ENCODE results near the gene TSGA10IP. TPM values are rescaled to one million over a fixed set of nuclear protein-coding genes. Genes with fewer than 3 reads are reported as not detected.

The TSGA10IP gene
- total and polyA plus RNA-seq, 4 donors = 0.07 to 0.34 (median 0.27) TPM

DNA sequence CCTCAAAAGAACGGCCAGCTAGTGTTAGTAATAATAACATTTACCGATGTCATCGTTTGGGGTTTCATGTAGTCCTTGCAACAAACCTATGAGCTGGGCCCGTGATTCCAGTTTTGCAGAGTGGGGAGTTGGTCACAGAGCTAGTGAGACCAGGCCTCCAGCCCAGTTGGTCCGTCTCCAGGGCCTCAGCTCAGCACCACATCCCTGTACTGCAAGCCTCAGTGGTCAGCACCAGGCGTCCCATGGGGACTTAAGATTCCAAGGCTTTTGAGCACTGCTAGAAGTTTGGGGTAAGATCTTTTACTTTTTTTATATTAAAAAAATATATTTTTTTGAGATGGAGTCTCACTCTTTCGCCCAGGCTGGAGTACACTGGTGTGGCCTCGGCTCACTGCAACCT, 1.1 kb upstream of the TSGA10IP start:
- Histone ChIP-seq H3K4me3 (no peak overlapping the region), H3K27me3 (ENCODE audit: control insufficient read depth in 3 of 3, insufficient read depth in 3 of 3, low read length in 2 of 3) (peaks cover 0 to 5% (median 0%) of the 10 kb centered on the region in 3 donors), H3K9ac (ENCODE audit: insufficient read depth in 1 of 2, low read length in 2 of 2) (no peak overlapping the region), H3K36me3 (ENCODE audit: control insufficient read depth in 4 of 4, insufficient read depth in 4 of 4, low read length in 4 of 4) (no peaks in the 10 kb centered on the region), H3K4me1 (ENCODE audit: control insufficient read depth in 5 of 5, insufficient read depth in 5 of 5, low read length in 5 of 5) (no peaks in the 10 kb centered on the region), H3K27ac (ENCODE audit: low read depth in 1 of 2, low read length in 1 of 2) (no peak overlapping the region), H3K9me3 (ENCODE audit: control insufficient read depth in 4 of 4, insufficient read depth in 3 of 4, low read length in 3 of 4) (no peaks in the 10 kb centered on the region)
- no peak for DNase-seq
- WGBS, 2 donors = 94 to 96% methylated on average over 8 of the region's 8 CpGs
- ATAC-seq (ENCODE audit: insufficient read depth, low FRiP score) = no peak
- TF ChIP-seq CTCF (IDR thresholded peaks at IDR 0.05; ENCODE audit: control extremely low read depth, extremely low read depth) = no peak

DNA sequence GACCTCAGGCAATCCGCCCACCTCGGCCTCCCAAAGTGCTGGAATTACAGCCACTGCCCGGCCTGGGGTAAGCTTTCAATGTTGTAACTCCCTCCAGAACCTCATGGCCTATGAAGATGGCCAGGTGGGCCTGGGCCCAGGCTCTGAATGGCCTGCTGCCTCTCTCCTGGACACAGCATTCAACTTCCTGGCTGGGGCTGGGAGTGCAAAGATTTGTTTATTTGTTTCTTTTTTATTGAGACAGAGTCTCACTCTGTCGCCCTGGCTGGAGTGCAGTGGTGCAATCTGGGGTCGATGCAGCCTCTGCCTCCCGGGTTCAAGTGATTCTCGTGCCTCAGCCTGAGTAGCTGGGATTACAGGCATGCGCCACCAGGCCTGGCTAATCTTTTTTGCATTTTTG, 513 bp upstream of the TSGA10IP start:
- H3K9me3 ChIP-seq (ENCODE audit: control insufficient read depth in 4 of 4, insufficient read depth in 3 of 4, low read length in 3 of 4) = no peaks in the 10 kb centered on the region
- H3K4me3 ChIP-seq = no peak overlapping the region
- 82 to 87% methylated on average over 8 of the region's 8 CpGs for WGBS, 2 donors
- no peaks in the 10 kb centered on the region for H3K4me1 ChIP-seq (ENCODE audit: control insufficient read depth in 5 of 5, insufficient read depth in 5 of 5, low read length in 5 of 5)
- ATAC-seq (ENCODE audit: insufficient read depth, low FRiP score) = no peak
- no peak for TF ChIP-seq CTCF (IDR thresholded peaks at IDR 0.05; ENCODE audit: control extremely low read depth, extremely low read depth)
- H3K27ac ChIP-seq (ENCODE audit: low read depth in 1 of 2, low read length in 1 of 2) = no peak overlapping the region
- no peaks in the 10 kb centered on the region for H3K36me3 ChIP-seq (ENCODE audit: control insufficient read depth in 4 of 4, insufficient read depth in 4 of 4, low read length in 4 of 4)
- peaks cover 0 to 5% (median 0%) of the 10 kb centered on the region in 3 donors for H3K27me3 ChIP-seq (ENCODE audit: control insufficient read depth in 3 of 3, insufficient read depth in 3 of 3, low read length in 2 of 3)
- H3K9ac ChIP-seq (ENCODE audit: insufficient read depth in 1 of 2, low read length in 2 of 2) = no peak overlapping the region
- DNase-seq = no peak

DNA sequence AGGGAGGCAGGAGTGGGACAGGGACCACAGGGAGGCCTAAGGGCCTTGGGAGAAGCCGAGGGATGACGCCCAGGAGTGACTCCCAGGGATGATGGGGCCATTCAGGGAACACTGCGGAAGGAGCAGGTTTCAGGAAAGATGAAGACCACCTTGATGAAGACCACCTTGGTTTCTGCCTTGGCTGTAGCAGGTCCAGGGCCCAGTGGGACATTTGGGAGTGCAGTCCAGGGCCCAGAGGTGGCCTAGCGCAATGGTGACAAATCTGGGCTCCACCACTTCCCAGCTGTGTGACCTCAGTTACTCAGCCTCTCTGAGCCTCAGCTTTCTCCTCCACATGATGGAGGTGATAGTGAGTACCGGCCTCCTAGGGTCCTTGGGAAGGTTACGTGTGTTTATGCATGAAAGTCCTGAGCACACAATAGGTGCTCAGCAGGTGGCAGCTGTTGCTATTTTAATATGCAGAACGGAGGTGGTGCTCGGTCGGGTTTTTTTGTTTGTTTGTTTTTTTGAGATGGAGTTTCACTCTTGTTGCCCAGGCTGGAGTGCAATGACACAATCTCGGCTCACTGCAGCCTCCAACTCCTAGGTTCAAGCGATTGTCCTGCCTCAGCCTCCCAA, 770 bp downstream of the TSGA10IP start:
- Histone ChIP-seq H3K27ac (ENCODE audit: low read depth in 1 of 2, low read length in 1 of 2) (no peak overlapping the region), H3K36me3 (ENCODE audit: control insufficient read depth in 4 of 4, insufficient read depth in 4 of 4, low read length in 4 of 4) (no peaks in the 10 kb centered on the region), H3K9ac (ENCODE audit: insufficient read depth in 1 of 2, low read length in 2 of 2) (no peak overlapping the region), H3K9me3 (ENCODE audit: control insufficient read depth in 4 of 4, insufficient read depth in 3 of 4, low read length in 3 of 4) (no peaks in the 10 kb centered on the region), H3K4me1 (ENCODE audit: control insufficient read depth in 5 of 5, insufficient read depth in 5 of 5, low read length in 5 of 5) (no peaks in the 10 kb centered on the region), H3K27me3 (ENCODE audit: control insufficient read depth in 3 of 3, insufficient read depth in 3 of 3, low read length in 2 of 3) (peaks cover 0 to 5% (median 0%) of the 10 kb centered on the region in 3 donors), H3K4me3 (no peak overlapping the region)
- 87 to 89% methylated on average over 11 of the region's 11 CpGs for WGBS, 2 donors
- ATAC-seq (ENCODE audit: insufficient read depth, low FRiP score) = no peak
- TF ChIP-seq CTCF (IDR thresholded peaks at IDR 0.05; ENCODE audit: control extremely low read depth, extremely low read depth) = no peak
- DNase-seq = no peak

- H3K27me3 ChIP-seq (ENCODE audit: control insufficient read depth in 3 of 3, insufficient read depth in 3 of 3, low read length in 2 of 3) = peaks cover 0 to 3% (median 0%) of the 10 kb centered on the region in 3 donors
- no peak overlapping the region for H3K9ac ChIP-seq (ENCODE audit: insufficient read depth in 1 of 2, low read length in 2 of 2)
- DNase-seq (no peak), ATAC-seq (ENCODE audit: insufficient read depth, low FRiP score) (no peak)
- 88 to 93% methylated on average over 4 of the region's 4 CpGs for WGBS, 2 donors
- no peak for TF ChIP-seq CTCF (IDR thresholded peaks at IDR 0.05; ENCODE audit: control extremely low read depth, extremely low read depth)
- H3K27ac ChIP-seq (ENCODE audit: low read depth in 1 of 2, low read length in 1 of 2) = no peak overlapping the region
- no peaks in the 10 kb centered on the region for H3K9me3 ChIP-seq (ENCODE audit: control insufficient read depth in 4 of 4, insufficient read depth in 3 of 4, low read length in 3 of 4)
- no peak overlapping the region for H3K4me3 ChIP-seq
- H3K36me3 ChIP-seq (ENCODE audit: control insufficient read depth in 4 of 4, insufficient read depth in 4 of 4, low read length in 4 of 4) = no peaks in the 10 kb centered on the region
- no peaks in the 10 kb centered on the region for H3K4me1 ChIP-seq (ENCODE audit: control insufficient read depth in 5 of 5, insufficient read depth in 5 of 5, low read length in 5 of 5)
These were observed 1.4 kb downstream of the TSGA10IP start for GRCh38 chr11:65946655-65947054.

Data from lung (tissue), 12 donors.